AG04450 (cell line): Measurements from ENCODE around the gene HSD17B8. TPM values are rescaled to one million over a fixed set of nuclear protein-coding genes. Genes with fewer than 3 reads are reported as not detected.

Experiments
- CTCF ChIA-PET: fragments of 300-600, 350-600 bp; formaldehyde crosslinking; extraction: SDS; loops from one replicate; lab custom pipeline; 2022; ENCODE audit warnings: antibody characterized with exemption, inconsistent platforms; lab: Charles Lee
- POLR2A ChIA-PET: fragments of 350-600 bp; formaldehyde crosslinking; extraction: SDS; loops from one replicate; lab custom pipeline; 2021; ENCODE audit warnings: antibody characterized with exemption, inconsistent platforms; lab: Yijun Ruan, JAX
- DNase-seq: peaks from one replicate; pipeline ENCODE4 v3.0.0-alpha.2; 2011; ENCODE audit warnings: low read depth, low spot score
- H3K27ac ChIP-seq: one replicate; pipeline ENCODE4 v1.5.1; 2012; ENCODE audit warnings: low read depth, low read length, control low read depth
- H3K27me3 ChIP-seq: one replicate; pipeline ENCODE4 v1.6.0; 2012; ENCODE audit warnings: low read length; ENCODE audit not compliant: control insufficient read depth, insufficient read depth
- H3K4me3 ChIP-seq: 2 replicates; pipeline ENCODE4 v1.5.1; 2011; ENCODE audit warnings: mild to moderate bottlenecking, low read depth, low read length, control low read depth
- H3K9me3 ChIP-seq: 2 replicates; pipeline ENCODE4 v1.5.1; 2012; ENCODE audit warnings: low read length; ENCODE audit not compliant: control insufficient read depth, insufficient read depth
- polyA plus RNA-seq: library from polyadenylated mRNA; depleted of rRNA; stranded (reverse); fragments of >200 nt; gene quantifications from 2 replicates; pipeline ENCODE4 v1.2.3, GENCODE V29; 2011
- TF ChIP-seq, protein P1 (sequence below): IDR thresholded peaks from 2 replicates; pipeline ENCODE4 v1.5.1; 2011; ENCODE audit warnings: low read depth, low read length, control low read depth, inconsistent platforms

Gene HSD17B8
- polyA plus RNA-seq, 1 experiment = 4.9 TPM

DNA sequence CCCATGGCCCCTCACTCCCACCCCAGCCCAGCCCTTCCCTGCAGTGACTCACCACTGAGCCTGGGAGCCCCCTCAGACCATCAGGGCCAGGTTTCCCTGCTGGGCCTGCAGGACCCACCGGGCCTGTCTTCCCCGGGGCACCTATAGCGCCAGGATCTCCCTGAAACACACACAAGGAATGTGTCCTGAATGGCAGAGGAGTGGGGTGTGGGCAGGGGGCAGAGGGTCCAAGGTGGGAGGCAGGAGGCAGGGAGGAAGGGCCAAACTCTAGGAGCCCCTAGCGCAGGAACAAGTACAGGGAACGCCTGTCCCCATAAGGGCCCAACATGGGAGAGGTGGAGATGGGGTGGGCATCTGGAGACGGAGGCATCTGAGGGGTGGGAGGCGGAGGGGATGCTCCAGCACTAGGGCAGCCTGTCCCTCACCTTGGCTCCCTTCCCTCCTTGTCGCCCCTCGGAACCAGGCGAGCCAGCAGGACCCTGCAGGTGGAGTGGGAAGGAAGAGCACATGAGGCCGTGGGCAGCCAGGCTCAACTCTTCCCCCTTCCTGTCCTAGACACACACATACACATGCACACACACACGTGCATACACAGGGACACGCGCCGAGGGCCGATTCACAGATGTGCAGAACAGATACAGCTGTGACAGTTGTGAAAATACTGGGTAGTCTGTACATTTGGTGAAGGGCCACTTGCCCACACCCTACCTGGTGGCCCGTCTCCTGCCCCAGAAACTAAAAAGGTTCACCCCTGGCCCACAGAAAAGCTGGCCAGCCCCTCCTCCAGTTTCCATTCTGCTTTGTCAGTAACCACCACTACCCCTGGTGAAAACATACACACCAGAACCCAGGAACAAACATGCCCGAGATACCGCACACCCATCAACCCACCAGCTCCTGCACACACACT, 36.8 kb upstream of the HSD17B8 start:
- Histone ChIP-seq H3K9me3 (no peaks in the 10 kb centered on the region; the same call in 1 of the 2 replicates), H3K27me3 (peaks cover 6% of the 10 kb centered on the region), H3K4me3 (no peak overlapping the region), H3K27ac (no peak overlapping the region)
- no peak for DNase-seq
- TF ChIP-seq, protein P1, sequence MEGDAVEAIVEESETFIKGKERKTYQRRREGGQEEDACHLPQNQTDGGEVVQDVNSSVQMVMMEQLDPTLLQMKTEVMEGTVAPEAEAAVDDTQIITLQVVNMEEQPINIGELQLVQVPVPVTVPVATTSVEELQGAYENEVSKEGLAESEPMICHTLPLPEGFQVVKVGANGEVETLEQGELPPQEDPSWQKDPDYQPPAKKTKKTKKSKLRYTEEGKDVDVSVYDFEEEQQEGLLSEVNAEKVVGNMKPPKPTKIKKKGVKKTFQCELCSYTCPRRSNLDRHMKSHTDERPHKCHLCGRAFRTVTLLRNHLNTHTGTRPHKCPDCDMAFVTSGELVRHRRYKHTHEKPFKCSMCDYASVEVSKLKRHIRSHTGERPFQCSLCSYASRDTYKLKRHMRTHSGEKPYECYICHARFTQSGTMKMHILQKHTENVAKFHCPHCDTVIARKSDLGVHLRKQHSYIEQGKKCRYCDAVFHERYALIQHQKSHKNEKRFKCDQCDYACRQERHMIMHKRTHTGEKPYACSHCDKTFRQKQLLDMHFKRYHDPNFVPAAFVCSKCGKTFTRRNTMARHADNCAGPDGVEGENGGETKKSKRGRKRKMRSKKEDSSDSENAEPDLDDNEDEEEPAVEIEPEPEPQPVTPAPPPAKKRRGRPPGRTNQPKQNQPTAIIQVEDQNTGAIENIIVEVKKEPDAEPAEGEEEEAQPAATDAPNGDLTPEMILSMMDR = no peak
- ChIA-PET POLR2A (no interaction called here), CTCF (no interaction called here)

DNA sequence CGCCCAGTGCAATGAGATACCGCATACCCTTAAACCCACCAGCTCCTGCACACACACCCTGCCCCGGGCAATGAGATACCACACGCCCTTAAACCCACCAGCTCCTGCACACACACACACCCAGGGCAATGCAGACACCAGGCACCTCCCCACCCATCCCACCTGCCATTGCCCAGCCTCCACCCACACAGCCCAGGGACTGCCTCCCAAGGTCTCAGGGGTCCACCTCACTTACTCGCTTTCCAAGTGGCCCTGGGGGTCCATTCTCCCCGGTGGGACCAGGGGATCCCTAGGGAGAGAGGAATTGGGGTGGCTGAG, 36.2 kb upstream of the HSD17B8 start:
- H3K27me3 ChIP-seq = peaks cover 10% of the 10 kb centered on the region
- CTCF ChIA-PET = no interaction called here

DNA sequence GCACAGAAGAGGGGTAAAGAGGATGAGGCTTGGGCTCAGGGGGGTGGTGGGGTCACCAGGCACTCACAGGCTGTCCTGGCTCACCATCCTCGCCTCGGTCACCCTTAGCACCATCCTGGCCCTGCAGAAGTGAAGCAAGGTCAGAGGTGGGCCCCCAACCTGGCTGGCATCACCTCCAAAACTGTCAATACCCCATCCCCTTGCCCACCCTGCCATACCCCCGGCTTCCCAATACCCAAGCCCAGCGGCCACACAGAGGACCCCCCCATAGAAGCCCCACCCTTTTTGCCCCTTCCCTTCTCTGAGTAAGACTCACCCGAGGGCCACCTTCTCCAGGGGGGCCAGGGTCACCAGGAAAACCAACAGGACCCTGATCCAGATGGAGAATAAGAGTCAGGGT, 35.8 kb upstream of the HSD17B8 start:
- TF ChIP-seq, protein P1 = no peak
- H3K4me3 ChIP-seq = no peak overlapping the region
- ChIA-PET POLR2A (no interaction called here), CTCF (no interaction called here)
- no peak for DNase-seq
- H3K27ac ChIP-seq = no peak overlapping the region
- H3K9me3 ChIP-seq = no peaks in the 10 kb centered on the region; the same call in 1 of the 2 replicates
- peaks cover 10% of the 10 kb centered on the region for H3K27me3 ChIP-seq

More for the DNA sequence above, 36.2 kb upstream of the HSD17B8 start:
- H3K4me3 ChIP-seq = no peak overlapping the region
- H3K27ac ChIP-seq = no peak overlapping the region
- TF ChIP-seq, protein P1 = no peak
- DNase-seq = no peak
- POLR2A ChIA-PET = no interaction called here
- no peaks in the 10 kb centered on the region; the same call in 1 of the 2 replicates for H3K9me3 ChIP-seq

DNA sequence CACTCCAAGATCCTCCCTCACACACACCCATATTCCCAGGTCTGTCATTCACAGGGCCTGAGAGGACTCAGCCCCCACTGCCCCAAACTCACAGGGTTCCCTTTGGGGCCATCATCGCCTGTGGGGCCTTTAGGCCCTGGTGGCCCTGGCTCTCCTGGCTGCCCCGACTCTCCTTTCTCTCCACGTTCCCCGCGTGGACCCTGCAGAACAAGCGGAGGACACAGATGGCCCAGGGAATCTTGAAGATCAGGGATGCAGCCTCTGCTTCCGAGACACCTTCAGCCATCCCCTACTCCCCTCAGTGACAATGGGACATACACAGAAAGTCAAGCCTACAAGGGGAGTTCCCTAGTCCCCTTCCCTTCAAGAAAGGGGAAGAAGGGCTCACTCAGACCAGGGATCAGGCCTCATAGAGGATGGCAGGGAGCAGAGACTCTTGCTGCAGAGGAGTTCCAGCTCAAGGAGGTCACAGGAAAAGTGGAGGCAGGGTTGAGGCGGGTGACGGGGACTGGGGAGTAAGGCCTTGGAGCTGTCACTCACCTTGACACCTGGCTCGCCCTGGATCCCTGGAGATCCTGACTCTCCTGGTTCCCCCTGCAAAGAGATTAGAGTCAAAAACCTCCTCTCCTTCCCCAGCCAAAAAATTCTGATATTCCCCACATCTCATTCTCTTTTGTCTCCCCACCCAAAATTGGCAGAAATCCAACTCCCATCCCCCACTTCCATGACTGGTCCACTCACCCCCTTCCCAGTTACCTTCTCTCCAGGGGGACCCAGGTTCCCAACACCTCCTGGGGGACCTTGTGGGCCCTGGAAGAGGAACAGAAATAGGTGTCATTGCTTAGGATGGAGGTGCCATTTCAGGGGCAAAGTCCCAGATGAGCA, 34.9 kb upstream of the HSD17B8 start:
- POLR2A ChIA-PET = no interaction called here
- Histone ChIP-seq H3K4me3 (no peak overlapping the region), H3K9me3 (no peaks in the 10 kb centered on the region; the same call in 1 of the 2 replicates), H3K27me3 (peaks cover 10% of the 10 kb centered on the region), H3K27ac (no peak overlapping the region)
- no peak for DNase-seq
- TF ChIP-seq, protein P1 = no peak
- CTCF ChIA-PET = no interaction called here
